Neural cell (in vitro differentiated cells): ENCODE measurements around the gene NRG2.

Source experiments
- CTCF ChIP-seq: fragments of 450-650 bp; IDR thresholded peaks from 2 replicates; pipeline ENCODE4 v1.5.1; 2014; ENCODE audit warnings: antibody characterized with exemption, mild to moderate bottlenecking, moderate library complexity; ENCODE audit not compliant: poor library complexity, severe bottlenecking
- EP300 ChIP-seq: fragments of 450-650 bp; conservative IDR thresholded peaks from 2 replicates; pipeline ENCODE4 v1.6.1; 2014; ENCODE audit warnings: antibody characterized with exemption, mild to moderate bottlenecking, moderate library complexity; ENCODE audit not compliant: poor library complexity, severe bottlenecking
- EZH2 ChIP-seq: fragments of 200-600, 300-800 bp; shearing (Covaris generic), sonication (generic); IDR thresholded peaks from 2 replicates; pipeline ENCODE4 v1.6.1; 2014; ENCODE audit warnings: antibody characterized with exemption, low read length, borderline replicate concordance, mild to moderate bottlenecking; ENCODE audit not compliant: insufficient read depth, poor library complexity, severe bottlenecking
- POLR2AphosphoS5 ChIP-seq: IDR thresholded peaks from 2 replicates; pipeline ENCODE4 v1.6.1; 2012
- RAD21 ChIP-seq: fragments of 450-650 bp; conservative IDR thresholded peaks from 2 replicates; pipeline ENCODE4 v1.6.1; 2014; ENCODE audit warnings: antibody characterized with exemption, mild to moderate bottlenecking, moderate library complexity
- REST ChIP-seq: IDR thresholded peaks from 2 replicates; pipeline ENCODE4 v1.6.1; 2012; ENCODE audit warnings: borderline replicate concordance
- TAF1 ChIP-seq: IDR thresholded peaks from 2 replicates; pipeline ENCODE4 v1.6.1; 2012; ENCODE audit warnings: low read depth

DNA sequence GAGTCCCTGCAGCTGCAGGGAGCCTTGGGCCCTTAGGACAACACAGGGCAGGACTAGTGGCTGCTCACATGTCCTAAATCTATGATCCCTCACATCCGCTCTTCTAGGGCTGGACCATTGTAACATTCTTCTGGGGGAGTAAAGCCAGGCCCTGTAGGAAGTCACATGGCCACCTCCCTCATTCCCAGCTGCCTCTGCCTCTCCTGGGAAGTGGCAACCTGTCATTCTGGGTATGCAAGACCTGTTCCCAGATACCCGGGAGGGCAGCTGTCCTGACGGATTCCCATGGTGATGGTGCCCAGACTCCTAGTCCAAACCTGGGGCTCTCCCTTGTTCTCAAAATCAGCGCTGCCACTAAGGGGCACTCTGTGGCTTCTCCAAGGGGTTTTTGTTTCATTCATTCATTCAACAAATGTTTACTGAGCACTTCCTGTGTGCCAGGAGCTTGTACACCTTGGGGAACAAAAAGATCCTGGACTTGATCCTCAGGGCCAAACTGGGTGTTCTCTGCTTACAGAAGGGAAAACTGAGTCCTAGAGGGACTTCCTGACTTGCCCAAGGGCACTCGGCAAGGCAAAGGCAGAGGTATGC is 161.9 kb downstream of the NRG2 start:
- TF ChIP-seq EZH2 (no peak), CTCF (no peak), REST (no peak), RAD21 (no peak), POLR2AphosphoS5 (no peak), TAF1 (no peak), EP300 (no peak)
